PFSK-1 (cell line): ENCODE data around the gene ILK.

Experiments
- FOXP2 ChIP-seq: optimal IDR thresholded peaks from 2 replicates; pipeline ENCODE3; 2011; ENCODE audit warnings: borderline replicate concordance, control low read depth, inconsistent platforms; ENCODE audit not compliant: insufficient read depth; ENCODE audit errors: extremely low read length, extremely low read depth
- POLR2AphosphoS5 ChIP-seq: IDR thresholded peaks from 2 replicates; pipeline ENCODE4 v1.6.1; 2012; ENCODE audit warnings: low read depth, mild to moderate bottlenecking, control low read depth, low read length, moderate library complexity
- SIN3A ChIP-seq: IDR thresholded peaks from 2 replicates; pipeline ENCODE4 v1.6.1; 2012; ENCODE audit warnings: mild to moderate bottlenecking, low read length, moderate library complexity, borderline replicate concordance; ENCODE audit not compliant: insufficient read depth
- TAF1 ChIP-seq: IDR thresholded peaks from 2 replicates; pipeline ENCODE4 v1.6.1; 2012; ENCODE audit warnings: low read length, control low read depth, borderline replicate concordance; ENCODE audit not compliant: insufficient read depth
- TF ChIP-seq, protein P1 (sequence below), 2 experiments: IDR thresholded peaks; 2 replicates each; pipeline versions ENCODE4 v1.6.1 to v1.8.0; 2011 to 2012; ENCODE audit warnings: low read depth in 2 of 2, low read length in 2 of 2, control low read depth in 1 of 2, inconsistent platforms in 1 of 2, mild to moderate bottlenecking in 1 of 2, moderate library complexity in 1 of 2; ENCODE audit not compliant: insufficient read depth in 1 of 2

The ILK gene

DNA sequence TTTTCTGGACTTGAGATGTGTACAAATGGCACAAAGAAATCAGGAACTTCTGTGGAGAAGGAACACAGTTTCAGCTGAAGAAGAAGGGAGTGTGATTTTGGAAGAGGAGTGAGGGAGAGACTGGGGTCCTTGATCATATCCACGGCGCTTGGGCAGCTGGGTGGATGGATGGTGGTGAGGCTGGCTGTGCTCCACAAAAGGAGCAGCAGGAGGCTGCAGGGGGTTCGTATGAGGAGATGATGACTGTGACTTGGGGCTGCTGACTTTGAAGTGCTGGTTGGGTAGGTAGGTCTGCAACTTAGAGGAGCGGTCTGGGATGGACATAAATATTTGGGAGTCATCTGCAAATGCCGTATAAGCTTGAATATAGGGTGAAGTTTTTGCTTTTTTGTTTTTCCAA is 53.4 kb downstream of the ILK start:
- no peak for TF ChIP-seq TAF1
- no peak for TF ChIP-seq SIN3A
- TF ChIP-seq FOXP2, result no peak
- TF ChIP-seq POLR2AphosphoS5, result no peak

DNA sequence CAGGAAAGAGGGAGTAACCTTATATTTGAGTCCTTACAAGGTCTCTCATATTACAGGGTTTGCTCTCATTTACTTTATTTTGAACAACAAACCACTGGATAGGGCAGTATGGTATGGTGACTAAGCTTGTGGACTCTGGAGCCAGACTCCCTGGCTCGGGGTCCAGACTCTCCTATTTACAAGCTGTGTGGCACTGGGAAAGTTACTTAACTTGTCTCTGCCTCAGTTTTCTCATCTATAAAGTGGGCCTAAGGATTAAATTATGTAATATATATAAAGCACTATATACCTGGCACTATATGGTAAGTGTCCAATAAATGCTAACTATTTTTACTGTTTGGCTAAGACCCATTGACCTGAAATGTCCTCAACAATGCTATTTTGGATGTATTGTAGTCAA is 53.8 kb downstream of the ILK start:
- TF ChIP-seq, protein P1, sequence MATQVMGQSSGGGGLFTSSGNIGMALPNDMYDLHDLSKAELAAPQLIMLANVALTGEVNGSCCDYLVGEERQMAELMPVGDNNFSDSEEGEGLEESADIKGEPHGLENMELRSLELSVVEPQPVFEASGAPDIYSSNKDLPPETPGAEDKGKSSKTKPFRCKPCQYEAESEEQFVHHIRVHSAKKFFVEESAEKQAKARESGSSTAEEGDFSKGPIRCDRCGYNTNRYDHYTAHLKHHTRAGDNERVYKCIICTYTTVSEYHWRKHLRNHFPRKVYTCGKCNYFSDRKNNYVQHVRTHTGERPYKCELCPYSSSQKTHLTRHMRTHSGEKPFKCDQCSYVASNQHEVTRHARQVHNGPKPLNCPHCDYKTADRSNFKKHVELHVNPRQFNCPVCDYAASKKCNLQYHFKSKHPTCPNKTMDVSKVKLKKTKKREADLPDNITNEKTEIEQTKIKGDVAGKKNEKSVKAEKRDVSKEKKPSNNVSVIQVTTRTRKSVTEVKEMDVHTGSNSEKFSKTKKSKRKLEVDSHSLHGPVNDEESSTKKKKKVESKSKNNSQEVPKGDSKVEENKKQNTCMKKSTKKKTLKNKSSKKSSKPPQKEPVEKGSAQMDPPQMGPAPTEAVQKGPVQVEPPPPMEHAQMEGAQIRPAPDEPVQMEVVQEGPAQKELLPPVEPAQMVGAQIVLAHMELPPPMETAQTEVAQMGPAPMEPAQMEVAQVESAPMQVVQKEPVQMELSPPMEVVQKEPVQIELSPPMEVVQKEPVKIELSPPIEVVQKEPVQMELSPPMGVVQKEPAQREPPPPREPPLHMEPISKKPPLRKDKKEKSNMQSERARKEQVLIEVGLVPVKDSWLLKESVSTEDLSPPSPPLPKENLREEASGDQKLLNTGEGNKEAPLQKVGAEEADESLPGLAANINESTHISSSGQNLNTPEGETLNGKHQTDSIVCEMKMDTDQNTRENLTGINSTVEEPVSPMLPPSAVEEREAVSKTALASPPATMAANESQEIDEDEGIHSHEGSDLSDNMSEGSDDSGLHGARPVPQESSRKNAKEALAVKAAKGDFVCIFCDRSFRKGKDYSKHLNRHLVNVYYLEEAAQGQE (IDR thresholded peaks at IDR 0.05; ENCODE audit: insufficient read depth in 1 of 2, low read depth in 2 of 2, low read length in 2 of 2), result no peak
- TF ChIP-seq POLR2AphosphoS5, result no peak
- TF ChIP-seq SIN3A, result no peak
- TF ChIP-seq FOXP2, result no peak

DNA sequence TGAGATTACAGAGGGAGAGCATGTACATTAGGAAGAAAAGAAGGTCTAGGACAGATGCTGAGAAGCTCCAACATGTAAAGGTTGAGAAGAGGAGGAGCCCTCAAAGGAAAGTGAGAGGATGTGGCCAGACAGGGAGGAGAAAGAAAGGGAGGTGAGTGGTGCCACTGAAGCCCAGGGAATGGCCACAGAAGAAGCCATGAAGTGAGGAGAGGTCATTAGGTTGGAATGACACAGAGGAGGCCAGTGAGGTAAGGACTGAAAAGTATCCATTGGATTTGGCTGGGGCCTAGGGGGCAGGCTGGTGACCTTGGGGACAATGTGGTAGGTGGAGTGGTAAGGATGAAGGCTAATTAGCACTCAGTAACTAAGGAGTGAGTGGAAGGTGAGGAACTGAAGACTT is 55.1 kb downstream of the ILK start:
- no peak for TF ChIP-seq FOXP2
- TF ChIP-seq POLR2AphosphoS5, result no peak
- TF ChIP-seq, protein P1 (IDR thresholded peaks at IDR 0.05; ENCODE audit: insufficient read depth in 1 of 2, low read depth in 2 of 2, low read length in 2 of 2), result no peak
- TF ChIP-seq TAF1, result no peak
- TF ChIP-seq SIN3A, result no peak
